GM19452 (cell line): Measurements from ENCODE around the gene GTF2I.
"Not testable (repeated sequence)": the region's sequence is repeated elsewhere in the genome, so short reads cannot be mapped to it uniquely, and the experiment has no call there.

Source experiments
- ATAC-seq: cut with Tn5 transposase; IDR thresholded peaks from one replicate; pipeline ENCODE4 v1.9.1; 2021; ENCODE audit not compliant: unreplicated experiment

Gene GTF2I

GRCh38 chr7:74657692-74658177, at the start of gene GTF2I:
Gene GTF2I, plus strand, starts transcription at chr7:74657718. Its CDS starts 31,411 bp downstream, at chr7:74689129.
- peak; percentile 15 for ATAC-seq

DNA sequence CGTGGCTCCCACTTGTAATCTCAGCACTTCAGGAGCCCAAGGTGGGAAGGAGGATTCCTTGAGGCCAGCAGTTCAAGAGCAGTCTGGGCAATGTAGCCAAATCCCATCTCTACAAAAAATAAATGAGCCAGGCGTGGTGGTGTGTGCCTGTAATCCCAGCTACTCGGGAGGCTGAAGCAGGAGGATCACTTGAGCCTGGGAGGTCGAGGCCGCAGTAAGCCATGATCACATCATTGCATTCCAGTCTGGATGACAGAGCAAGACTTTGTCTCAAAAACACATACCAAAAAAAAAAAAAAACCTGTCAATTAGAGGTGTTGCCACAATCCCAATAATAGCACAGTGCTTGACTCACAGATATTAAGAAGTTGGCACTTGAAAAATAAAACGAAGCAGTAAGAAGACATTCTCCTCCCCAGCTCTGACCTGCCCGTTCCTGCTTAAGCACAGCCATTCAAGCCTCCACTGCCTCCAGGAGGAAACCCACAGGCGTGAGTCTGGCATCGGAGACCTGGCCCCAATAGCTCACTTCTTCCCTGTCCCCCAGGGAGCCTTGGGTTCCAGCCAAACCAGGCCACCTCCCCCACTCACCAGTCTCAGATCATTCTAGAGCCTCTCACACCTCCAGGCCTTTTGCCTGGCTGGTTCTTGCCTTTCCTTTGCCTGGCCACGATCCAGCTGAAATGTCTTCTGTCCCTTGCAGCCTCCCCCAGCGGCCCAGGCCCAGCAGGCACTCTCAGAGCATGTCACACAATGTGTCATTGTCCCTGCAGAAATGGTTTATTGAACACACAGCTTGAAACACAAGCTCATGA, 45.3 kb upstream of the GTF2I start:
- no peak for ATAC-seq

GRCh38 chr7:74615933-74616780, 41.4 kb upstream of the GTF2I start:
- no peak for ATAC-seq

DNA sequence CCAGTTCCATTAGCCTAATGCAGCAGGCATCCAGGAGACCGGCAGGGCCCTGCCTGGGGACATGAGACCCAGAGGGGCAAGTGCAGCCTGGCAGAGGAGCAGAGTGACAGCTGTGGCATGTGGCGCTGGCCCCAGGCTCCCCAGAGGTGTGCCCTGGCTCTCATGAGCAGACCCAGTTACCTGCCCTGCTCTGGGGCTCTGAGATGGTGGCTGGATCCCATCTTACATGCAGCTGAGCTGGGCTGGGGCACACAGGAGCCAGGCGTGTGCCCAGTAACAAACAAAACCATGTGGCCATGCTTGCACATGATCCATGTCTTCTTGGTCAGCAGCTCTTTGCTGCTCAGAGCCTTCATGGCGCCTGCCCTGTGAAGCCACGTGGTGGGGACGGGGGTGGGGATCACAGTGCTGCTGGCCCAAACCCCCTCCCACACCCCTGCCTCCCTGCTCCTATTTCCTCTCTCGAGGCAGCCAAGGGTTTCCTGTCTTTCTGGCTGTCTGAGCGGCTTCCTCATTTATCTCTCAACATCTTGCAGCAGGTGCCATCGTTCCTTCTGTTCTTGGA, 40.3 kb upstream of the GTF2I start:
- ATAC-seq, result no peak

- ATAC-seq, result no peak
Observed at GRCh38 chr7:74619235-74619860, 38.2 kb upstream of the GTF2I start.

DNA sequence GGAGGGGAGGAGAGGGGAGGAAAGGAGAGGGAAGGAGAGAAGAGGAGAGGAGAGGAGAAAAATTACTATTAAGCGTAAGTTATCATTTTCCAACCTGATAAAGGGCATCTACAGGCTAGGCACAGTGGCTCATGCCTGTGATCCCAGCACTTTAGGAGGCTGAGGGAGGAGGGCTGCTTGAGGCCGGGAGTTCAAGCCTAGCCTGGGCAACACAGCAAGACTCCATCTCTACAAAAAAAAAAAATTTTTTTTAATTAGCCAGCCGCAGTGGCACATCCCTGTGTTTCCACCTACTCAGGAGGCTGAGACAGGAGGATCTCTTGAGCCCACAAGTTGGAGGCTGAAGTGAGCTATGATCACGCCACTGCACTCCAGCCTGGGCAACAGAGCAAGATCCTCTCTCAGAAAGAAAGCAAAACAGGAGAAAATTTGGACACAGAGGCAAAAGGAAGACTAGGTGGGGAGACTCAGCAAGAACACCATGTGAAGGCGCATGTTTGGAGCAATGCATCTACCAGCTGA, 35.2 kb upstream of the GTF2I start:
- no peak for ATAC-seq

- ATAC-seq, result no peak
Observed at GRCh38 chr7:74623135-74623534, 34.4 kb upstream of the GTF2I start.

DNA sequence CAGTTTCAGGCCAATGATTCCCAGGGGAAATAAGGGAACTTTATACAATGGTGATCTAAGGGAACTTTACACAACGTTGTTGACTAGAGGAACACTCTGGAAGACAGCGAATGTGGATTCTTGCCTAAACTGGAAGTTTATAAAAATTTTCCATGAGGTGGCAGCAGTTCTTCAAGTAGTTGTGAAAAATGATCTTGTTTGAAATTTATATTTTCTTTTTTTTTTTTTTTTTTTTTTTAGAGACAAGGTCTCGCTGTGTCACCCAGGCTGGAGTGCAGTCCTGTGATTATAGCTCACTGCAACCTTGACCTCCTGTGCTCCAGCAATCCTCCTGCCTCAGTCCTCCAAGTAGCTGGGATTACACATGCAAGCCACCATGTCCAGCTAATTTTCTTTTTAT, 32.1 kb upstream of the GTF2I start:
- ATAC-seq, result no peak

DNA sequence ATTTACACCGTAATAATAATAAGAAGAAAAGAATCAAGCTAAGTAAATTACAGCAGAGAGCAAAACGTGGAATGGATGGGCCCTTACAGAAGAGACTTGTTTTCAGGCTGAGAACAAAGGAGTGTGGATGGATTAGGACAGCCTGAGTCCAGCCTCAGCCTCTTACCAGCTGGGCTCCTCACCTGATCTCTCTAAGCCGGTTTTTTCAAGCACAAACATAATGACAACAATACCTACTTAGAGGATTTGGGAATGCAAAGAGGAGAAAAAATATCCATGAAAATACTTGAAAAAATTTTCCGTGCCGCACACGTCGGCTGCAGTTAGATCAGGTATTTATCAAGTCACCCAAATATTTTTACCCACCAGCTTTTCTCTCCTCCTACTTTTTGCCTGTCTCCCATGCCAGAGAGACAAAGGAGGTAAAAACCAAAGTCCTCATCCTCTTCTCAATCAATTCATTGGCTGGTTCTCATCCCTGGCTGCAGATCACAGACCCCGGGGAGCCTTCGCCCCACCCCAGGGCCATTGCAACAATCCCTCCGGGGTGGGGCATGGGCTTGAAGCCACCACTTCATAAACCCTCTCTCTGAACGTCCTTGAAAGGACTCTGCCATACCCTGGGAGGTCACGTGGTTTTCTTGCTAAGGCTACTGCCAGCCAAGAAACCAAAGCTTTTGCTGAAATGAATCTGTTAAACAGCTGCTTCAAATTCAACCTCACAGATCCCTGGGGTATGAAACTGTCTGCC, 29.7 kb upstream of the GTF2I start:
- ATAC-seq, result no peak

DNA sequence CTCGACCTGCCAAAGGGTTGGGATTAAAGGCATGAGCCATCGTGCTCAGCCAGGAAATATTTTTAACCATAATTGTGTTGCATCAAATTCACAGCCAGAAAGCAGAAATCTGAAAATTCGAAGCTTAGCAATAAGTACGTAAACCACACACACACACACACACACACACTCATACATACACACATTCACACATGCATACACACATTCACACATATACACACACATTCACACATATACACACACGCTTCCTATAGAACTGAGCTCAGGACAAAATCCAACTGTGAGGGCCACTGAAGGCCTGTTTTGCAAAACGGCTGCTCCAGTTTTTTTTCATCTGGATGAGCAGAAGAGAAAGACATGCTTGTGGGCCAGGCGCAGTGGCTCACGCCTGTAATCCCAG, 25.0 kb upstream of the GTF2I start:
- ATAC-seq, result no peak

GRCh38 chr7:74633451-74633921, 24.0 kb upstream of the GTF2I start:
- no peak for ATAC-seq

DNA sequence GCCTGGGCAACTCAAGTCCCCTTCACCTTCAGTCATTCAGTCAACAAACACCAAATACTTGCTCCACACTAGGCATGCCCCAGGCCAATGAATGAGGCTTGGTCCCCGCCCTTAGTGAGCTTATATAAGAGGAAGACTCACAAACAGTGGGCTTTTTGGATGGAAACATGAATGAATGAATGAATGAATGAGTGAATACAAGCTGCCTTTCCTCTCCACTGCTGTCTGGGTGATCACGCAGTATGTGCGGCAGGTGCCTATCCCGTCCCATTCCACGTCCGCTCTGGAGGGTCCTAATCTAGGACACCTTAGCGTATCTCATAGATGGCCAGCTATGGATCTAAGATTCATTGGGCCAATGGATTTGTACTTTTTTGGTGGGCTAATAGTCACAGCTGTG, 19.8 kb upstream of the GTF2I start:
- no peak for ATAC-seq

DNA sequence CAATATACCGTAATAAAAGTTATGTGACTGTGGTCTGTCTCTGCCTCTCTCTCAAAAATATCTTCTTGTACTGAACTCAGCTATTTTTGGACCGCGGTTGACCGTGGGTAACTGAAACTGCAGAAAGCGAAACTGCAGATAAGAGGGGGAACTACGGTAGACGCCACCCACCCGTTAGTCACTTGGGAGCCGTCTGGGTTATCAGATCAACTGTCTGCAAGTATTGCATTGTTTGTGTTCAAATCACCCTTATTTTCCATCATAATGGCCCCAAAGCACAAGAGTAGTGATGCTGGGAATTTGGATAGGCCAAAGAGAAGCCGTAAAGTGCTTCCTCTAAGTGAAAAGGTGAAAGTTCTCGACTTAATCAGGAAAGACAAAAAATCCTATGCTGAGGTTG, 7.5 kb upstream of the GTF2I start:
- peak; percentile 73 for ATAC-seq

- ATAC-seq, result peak; percentile 61
Observed at GRCh38 chr7:74650493-74651132, 6.9 kb upstream of the GTF2I start.

- ATAC-seq, result not testable (repeated sequence)
Observed at GRCh38 chr7:74651133-74651504, 6.4 kb upstream of the GTF2I start.

GRCh38 chr7:74653686-74654181, 3.8 kb upstream of the GTF2I start:
- ATAC-seq, result no peak

DNA sequence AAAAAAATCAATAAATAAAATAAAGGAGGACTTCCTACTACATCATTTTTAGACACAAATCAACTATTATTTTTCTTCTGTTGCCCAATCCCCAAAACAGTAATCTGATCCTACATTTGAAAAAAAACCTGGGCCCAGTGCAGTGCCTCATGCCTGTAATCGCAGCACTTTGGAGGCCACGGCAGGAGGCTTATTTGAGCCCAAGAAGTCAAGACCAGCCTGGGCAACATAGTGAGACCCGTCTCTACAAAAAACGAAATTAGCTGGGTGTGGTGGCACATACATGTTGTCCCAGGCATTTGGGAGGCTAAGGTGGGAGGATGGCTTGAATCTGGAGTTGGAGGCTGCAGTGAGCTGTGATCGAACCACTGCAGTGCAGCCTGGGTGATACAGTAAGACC, 2.7 kb upstream of the GTF2I start:
- ATAC-seq, result no peak

GRCh38 chr7:74655324-74655723, 2.2 kb upstream of the GTF2I start:
- no peak for ATAC-seq

GRCh38 chr7:74655768-74656440, 1.6 kb upstream of the GTF2I start:
- no peak for ATAC-seq
